ACHN (cell line): ENCODE data around the gene SAC3D1.
A peak's percentile ranks its signal among the peaks of the same experiment; 100 is the strongest.

Experiments used
- DNase-seq: peaks from one replicate; pipeline ENCODE4 v3.0.0-alpha.2; 2015
- in situ Hi-C: cut with HindIII; loops from 2 replicates; pipeline ENCODE4 v1.10.0; 2017; ENCODE audit warnings: low sequenced_read_pairs, low pct_ligation_motif_present, low pct_unique_long_range_greater_than_20kb

Gene SAC3D1

GRCh38 chr11:65056999-65057398 lies 16.0 kb downstream of the SAC3D1 start:
- in situ Hi-C loops, result no loop called here
- no peak for DNase-seq

- in situ Hi-C loops, result no loop called here
- no peak for DNase-seq
Observed at GRCh38 chr11:65057526-65057925, 16.5 kb downstream of the SAC3D1 start.

GRCh38 chr11:65058012-65058411 lies 17.0 kb downstream of the SAC3D1 start:
- no peak for DNase-seq
- in situ Hi-C loops, result no loop called here

DNA sequence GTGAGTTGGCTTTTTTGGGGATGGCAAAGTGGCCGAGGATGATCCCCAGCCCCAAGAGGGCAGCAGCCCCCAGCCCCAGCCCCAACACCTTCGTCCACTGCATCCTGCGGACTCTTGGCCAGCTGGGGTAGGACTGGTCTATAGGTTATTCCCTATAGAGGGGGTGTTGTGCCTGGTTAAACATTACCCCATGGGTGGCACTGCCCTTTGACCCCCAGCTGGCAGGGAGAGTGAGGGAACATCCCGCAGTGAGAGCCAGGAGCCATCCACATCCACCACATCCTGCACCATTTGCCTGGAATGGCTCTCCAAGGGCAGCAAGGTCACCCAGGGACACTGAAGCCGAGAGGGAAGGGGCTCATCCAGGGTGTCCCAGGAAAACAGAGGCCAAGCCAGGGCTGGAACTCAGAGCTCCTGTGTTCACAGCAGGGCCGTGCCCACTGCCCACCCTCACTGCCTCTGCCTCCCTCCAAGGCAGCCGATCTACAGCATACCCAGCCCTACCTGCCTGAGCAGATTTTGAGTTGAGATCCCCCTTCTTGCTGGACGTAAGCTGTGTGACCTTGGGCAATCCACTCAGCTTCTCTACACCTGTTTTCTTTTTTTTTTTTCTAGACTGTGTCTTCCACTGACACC lies 17.5 kb downstream of the SAC3D1 start, which contains the start of gene NAALADL1:
Gene NAALADL1 (minus strand): TSS at position 135 of the 636 bp plus-strand sequence. CDS start 32 bp downstream, at position 103.
- DNase-seq, result no peak

GRCh38 chr11:65059523-65059922 lies 18.5 kb downstream of the SAC3D1 start:
- DNase-seq, result no peak
- in situ Hi-C loops, result no loop called here

More for the DNA sequence above, 17.5 kb downstream of the SAC3D1 start, which contains the start of gene NAALADL1:
- in situ Hi-C loops, result no loop called here

DNA sequence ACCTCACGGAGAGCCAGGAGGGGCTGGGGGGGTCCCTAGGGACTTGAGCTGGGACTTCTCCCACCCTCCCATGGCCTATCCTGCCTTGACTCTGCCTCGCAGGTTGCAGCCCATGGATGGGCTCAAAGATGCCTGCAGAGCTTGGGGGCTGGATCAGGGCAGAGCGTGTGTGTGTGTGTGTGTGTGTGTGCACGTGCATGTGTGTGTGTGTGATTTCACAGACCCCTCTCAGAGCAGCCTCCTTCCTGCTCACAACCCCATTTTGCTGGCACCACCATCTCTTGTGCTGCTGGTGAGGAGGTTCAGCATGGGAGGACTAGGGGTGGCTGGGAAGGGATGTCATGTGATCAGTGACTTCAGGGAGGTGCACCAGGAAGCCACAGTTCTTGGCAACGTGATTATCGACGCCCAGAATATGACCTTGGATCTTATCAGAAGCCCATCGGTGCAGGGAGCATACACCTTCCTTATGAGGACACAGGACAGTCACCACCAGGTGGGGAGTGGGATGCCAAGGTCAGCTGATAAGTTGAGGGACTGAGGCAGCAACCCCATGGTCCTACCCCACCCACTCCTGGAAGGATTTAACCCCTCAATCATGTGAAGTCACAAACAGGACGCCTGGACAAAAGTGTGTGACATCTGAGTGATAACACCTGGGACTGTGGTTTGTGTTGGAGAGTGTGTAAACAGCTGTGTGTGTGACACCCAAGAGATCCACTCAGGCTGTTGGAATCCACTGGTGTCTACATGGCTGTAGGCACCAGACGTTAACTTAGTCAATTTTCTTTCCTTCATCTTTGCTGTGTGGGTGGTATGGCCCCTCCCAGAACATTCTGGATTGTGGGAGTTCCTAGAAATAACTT lies 19.2 kb downstream of the SAC3D1 start:
- DNase-seq, result no peak
- in situ Hi-C loops, result no loop called here

DNA sequence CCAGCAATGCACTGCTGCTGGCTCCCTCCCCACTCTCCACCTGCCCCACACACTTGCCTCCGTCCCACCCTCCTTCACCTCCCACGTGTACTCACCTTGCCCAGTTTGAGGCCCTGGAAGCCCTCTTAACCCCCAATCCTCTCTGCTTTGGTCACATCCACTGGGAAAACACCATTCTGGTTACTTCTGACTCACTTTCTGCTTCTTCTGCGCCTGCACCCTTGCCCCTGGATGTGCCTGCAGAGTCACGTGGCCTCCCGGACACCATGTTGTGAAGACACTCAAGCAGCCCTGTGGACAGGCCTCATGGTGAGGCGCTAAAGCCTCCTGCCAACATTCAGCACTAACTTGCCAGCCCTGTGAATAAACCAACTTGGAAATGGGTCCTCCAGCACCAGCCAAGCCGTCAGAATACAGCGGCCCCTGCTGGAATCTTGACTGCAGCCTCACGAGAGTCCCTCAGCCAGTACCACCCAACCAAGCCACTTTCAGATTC lies 20.0 kb downstream of the SAC3D1 start:
- no peak for DNase-seq
- in situ Hi-C loops, result no loop called here

DNA sequence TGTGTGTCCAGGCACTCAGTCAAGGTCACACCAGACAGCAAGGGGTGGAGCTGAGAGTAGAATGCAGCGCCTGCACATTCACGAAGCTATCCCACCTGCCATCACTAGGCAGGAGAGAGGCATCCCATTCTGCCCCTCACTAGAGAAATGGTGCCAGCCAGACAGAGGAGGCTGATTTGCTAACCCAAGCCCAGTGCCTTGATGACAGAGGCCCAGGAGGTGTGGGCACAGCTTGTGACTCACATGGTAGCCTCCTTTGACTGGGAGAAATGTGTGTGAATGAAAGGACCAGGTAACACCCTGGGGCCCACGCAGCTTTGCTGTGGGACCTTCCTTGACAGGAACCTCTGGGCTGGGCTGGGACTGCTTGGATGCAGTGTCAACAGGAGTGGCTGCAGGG lies 22.5 kb downstream of the SAC3D1 start:
- in situ Hi-C loops, result no loop called here
- no peak for DNase-seq

- in situ Hi-C loops, result no loop called here
- DNase-seq, result no peak
Observed at GRCh38 chr11:65064847-65065240, 23.8 kb downstream of the SAC3D1 start.

DNA sequence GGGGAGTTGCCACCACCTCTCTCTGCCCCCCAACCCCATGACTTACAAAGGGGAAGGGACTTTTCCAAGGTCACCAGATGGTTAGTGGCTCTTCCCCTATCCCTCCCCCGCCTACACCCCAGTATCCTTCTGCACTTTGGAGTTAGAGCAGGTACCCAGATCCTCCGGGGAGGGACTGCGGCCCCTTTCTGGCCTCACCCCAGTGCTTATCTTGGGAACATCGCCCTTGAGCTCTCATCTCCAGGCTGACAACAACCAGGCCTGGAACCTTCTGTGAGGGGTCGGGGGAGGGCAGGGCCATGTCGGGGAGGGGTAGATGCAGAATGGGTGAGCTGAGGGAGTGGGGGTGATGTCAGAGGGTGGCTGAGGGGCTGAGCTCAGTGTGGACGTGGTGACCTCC lies 24.8 kb downstream of the SAC3D1 start:
- no peak for DNase-seq
- in situ Hi-C loops, result no loop called here

- DNase-seq, result no peak
- in situ Hi-C loops, result no loop called here
Observed at GRCh38 chr11:65066315-65066714, 25.3 kb downstream of the SAC3D1 start.

GRCh38 chr11:65066805-65067291 lies 25.8 kb downstream of the SAC3D1 start:
- DNase-seq, result no peak
- in situ Hi-C loops, result no loop called here

- no peak for DNase-seq
- in situ Hi-C loops, result no loop called here
Observed at GRCh38 chr11:65067446-65067845, 26.4 kb downstream of the SAC3D1 start.

DNA sequence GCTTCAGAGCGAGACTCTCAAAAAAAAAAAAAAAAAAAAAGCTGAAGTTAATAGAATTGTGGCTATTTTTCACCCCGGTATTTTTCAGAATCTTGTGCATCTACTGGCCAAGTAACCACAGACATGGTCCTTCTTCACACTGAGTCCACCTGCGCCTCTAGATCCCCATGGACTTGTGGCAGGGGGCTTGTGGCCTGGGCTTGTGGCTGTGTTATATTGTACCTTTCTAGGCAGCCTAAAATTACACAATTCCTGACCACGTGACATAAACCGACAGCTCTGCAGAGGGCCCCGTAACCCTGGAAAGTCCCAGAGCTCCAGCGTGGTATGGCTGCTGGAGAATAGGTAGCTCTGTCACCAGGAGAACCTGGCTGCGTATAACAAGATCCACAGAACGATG lies 28.2 kb downstream of the SAC3D1 start:
- DNase-seq, result no peak
- in situ Hi-C loops, result no loop called here

- DNase-seq, result no peak
- in situ Hi-C loops, result no loop called here
Observed at GRCh38 chr11:65071907-65072630, 31.1 kb downstream of the SAC3D1 start.

- no peak for DNase-seq
- in situ Hi-C loops, result no loop called here
Observed at GRCh38 chr11:65072631-65072966, 31.6 kb downstream of the SAC3D1 start.

GRCh38 chr11:65077451-65077850 lies 36.4 kb downstream of the SAC3D1 start:
- in situ Hi-C loops, result no loop called here
- no peak for DNase-seq

- DNase-seq, result peak; percentile 42
- in situ Hi-C loops, result no loop called here
Observed at GRCh38 chr11:65078151-65078550, 37.1 kb downstream of the SAC3D1 start.

GRCh38 chr11:65078786-65079342 lies 37.9 kb downstream of the SAC3D1 start:
- in situ Hi-C loops, result no loop called here
- DNase-seq, result no peak
